WTC11 (cell line): ENCODE measurements around the gene MARCHF7. TPM values are rescaled to one million over a fixed set of nuclear protein-coding genes. Genes with fewer than 3 reads are reported as not detected.

Experiments
- ATAC-seq: fragments of 200-7000 bp; cut with Tn5 transposase; 2 replicates; pipeline ENCODE4 v1.10.0; 2021; ENCODE audit warnings: mild to moderate bottlenecking, moderate library complexity
- CTCF ChIA-PET: fragments of 300-600 bp; sonication (Branson Sonifier 250); formaldehyde crosslinking; loops from one replicate; lab custom pipeline; 2021; ENCODE audit warnings: antibody characterized with exemption; lab: Charles Lee
- POLR2A ChIA-PET: fragments of 350-600 bp; sonication (Branson Sonifier 250); formaldehyde crosslinking; loops from one replicate; lab custom pipeline; 2021; ENCODE audit warnings: antibody characterized with exemption; lab: Charles Lee
- DNase-seq: peaks from one replicate; pipeline ENCODE4 v3.0.0; 2021; ENCODE audit warnings: low spot score
- H3K27ac Mint-ChIP-seq: 2 replicates; pipeline ENCODE4 v1.8.0; 2021; ENCODE audit warnings: mixed read lengths
- H3K27me3 Mint-ChIP-seq: 2 replicates; pipeline ENCODE4 v1.8.0; 2021; ENCODE audit warnings: low read depth, mild to moderate bottlenecking, moderate library complexity, mixed read lengths
- H3K36me3 Mint-ChIP-seq: 2 replicates; pipeline ENCODE4 v1.8.0; 2021; ENCODE audit warnings: mixed read lengths
- H3K4me1 Mint-ChIP-seq: 2 replicates; pipeline ENCODE4 v1.8.0; 2022; ENCODE audit warnings: mixed read lengths
- H3K4me3 Mint-ChIP-seq: 2 replicates; pipeline ENCODE4 v1.8.0; 2021; ENCODE audit warnings: mild to moderate bottlenecking, moderate library complexity, mixed read lengths
- H3K9me3 Mint-ChIP-seq: 2 replicates; pipeline ENCODE4 v1.8.0; 2021; ENCODE audit warnings: mixed read lengths
- AFF4 ChIP-seq: sonication (generic); formaldehyde crosslinking; IDR thresholded peaks from 2 replicates; pipeline ENCODE4 v1.8.1; 2023; ENCODE audit warnings: mild to moderate bottlenecking, missing genetic modification reagents, borderline replicate concordance
- E2F5 ChIP-seq: sonication (generic); formaldehyde crosslinking; IDR thresholded peaks from 2 replicates; pipeline ENCODE4 v1.8.1; 2022; ENCODE audit warnings: mild to moderate bottlenecking, moderate library complexity, missing genetic modification reagents
- ETV6 ChIP-seq: sonication (generic); formaldehyde crosslinking; IDR thresholded peaks from 2 replicates; pipeline ENCODE4 v1.8.1; 2022; ENCODE audit warnings: mild to moderate bottlenecking, missing genetic modification reagents
- FOXK1 ChIP-seq: sonication (generic); formaldehyde crosslinking; IDR thresholded peaks from 2 replicates; pipeline ENCODE4 v1.8.0; 2022; ENCODE audit warnings: mild to moderate bottlenecking, moderate library complexity, missing genetic modification reagents
- GABPB1 ChIP-seq: sonication (generic); formaldehyde crosslinking; IDR thresholded peaks from 2 replicates; pipeline ENCODE4 v1.8.1; 2023; ENCODE audit warnings: mild to moderate bottlenecking, missing genetic modification reagents
- KAT7 ChIP-seq: sonication (generic); formaldehyde crosslinking; IDR thresholded peaks from 2 replicates; pipeline ENCODE4 v1.8.1; 2023; ENCODE audit warnings: missing genetic modification reagents, mild to moderate bottlenecking, borderline replicate concordance
- MXD4 ChIP-seq: fragments of 250-450 bp; sonication (Bioruptor Pico); IDR thresholded peaks from 2 replicates; pipeline ENCODE4 v1.8.0; 2021; ENCODE audit warnings: mild to moderate bottlenecking, moderate library complexity, borderline replicate concordance
- RORB ChIP-seq: fragments of 250-450 bp; sonication (Bioruptor Pico); IDR thresholded peaks from 2 replicates; pipeline ENCODE4 v1.9.0; 2021; ENCODE audit warnings: mild to moderate bottlenecking
- TCF7 ChIP-seq: sonication (generic); formaldehyde crosslinking; IDR thresholded peaks from 2 replicates; pipeline ENCODE4 v1.8.0; 2022; ENCODE audit warnings: mild to moderate bottlenecking, low read depth, missing genetic modification reagents, moderate library complexity
- TEAD1 ChIP-seq: sonication (generic); formaldehyde crosslinking; IDR thresholded peaks from 2 replicates; pipeline ENCODE4 v1.8.0; 2022; ENCODE audit warnings: mild to moderate bottlenecking, missing genetic modification reagents
- ZNF232 ChIP-seq: sonication (generic); formaldehyde crosslinking; IDR thresholded peaks from 2 replicates; pipeline ENCODE4 v1.8.0; 2022; ENCODE audit warnings: mild to moderate bottlenecking, missing genetic modification reagents
- ZNF281 ChIP-seq: sonication (generic); formaldehyde crosslinking; IDR thresholded peaks from 2 replicates; pipeline ENCODE4 v1.8.0; 2023; ENCODE audit warnings: mild to moderate bottlenecking, missing genetic modification reagents
- ZNF317 ChIP-seq: sonication (generic); formaldehyde crosslinking; IDR thresholded peaks from 2 replicates; pipeline ENCODE4 v1.8.1; 2023; ENCODE audit warnings: low read depth, mild to moderate bottlenecking, moderate library complexity, missing genetic modification reagents, borderline replicate concordance
- total RNA-seq: library from RNA; stranded (reverse); gene quantifications from 3 replicates; pipeline ENCODE4 v1.2.3, GENCODE V29; 2021
- TF ChIP-seq, protein P1 (sequence below): fragments of 200-600 bp; IDR thresholded peaks from 2 replicates; pipeline ENCODE4 v1.8.0; 2022; ENCODE audit warnings: antibody characterized with exemption
- TF ChIP-seq, protein P2 (sequence below): sonication (generic); formaldehyde crosslinking; IDR thresholded peaks from 2 replicates; pipeline ENCODE4 v1.8.1; 2022; ENCODE audit warnings: low read depth, missing genetic modification reagents, borderline replicate concordance
- TF ChIP-seq, protein P3 (sequence below): sonication (generic); formaldehyde crosslinking; IDR thresholded peaks from 2 replicates; pipeline ENCODE4 v1.8.0; 2023; ENCODE audit warnings: missing genetic modification reagents
- TF ChIP-seq, protein P4 (sequence below): sonication (generic); formaldehyde crosslinking; IDR thresholded peaks from 2 replicates; pipeline ENCODE4 v1.8.0; 2023; ENCODE audit warnings: missing genetic modification reagents, mild to moderate bottlenecking, borderline replicate concordance
- TF ChIP-seq, protein P5 (sequence below): sonication (generic); formaldehyde crosslinking; IDR thresholded peaks from 2 replicates; pipeline ENCODE4 v1.8.0; 2022; ENCODE audit warnings: mild to moderate bottlenecking, missing genetic modification reagents

The MARCHF7 gene
- total RNA-seq, 1 experiment from 2014 or later: 84.0 TPM

- H3K27ac Mint-ChIP-seq: no peak overlapping the region
- H3K9me3 Mint-ChIP-seq: no peaks in the 10 kb centered on the region
- TF ChIP-seq, protein P1, sequence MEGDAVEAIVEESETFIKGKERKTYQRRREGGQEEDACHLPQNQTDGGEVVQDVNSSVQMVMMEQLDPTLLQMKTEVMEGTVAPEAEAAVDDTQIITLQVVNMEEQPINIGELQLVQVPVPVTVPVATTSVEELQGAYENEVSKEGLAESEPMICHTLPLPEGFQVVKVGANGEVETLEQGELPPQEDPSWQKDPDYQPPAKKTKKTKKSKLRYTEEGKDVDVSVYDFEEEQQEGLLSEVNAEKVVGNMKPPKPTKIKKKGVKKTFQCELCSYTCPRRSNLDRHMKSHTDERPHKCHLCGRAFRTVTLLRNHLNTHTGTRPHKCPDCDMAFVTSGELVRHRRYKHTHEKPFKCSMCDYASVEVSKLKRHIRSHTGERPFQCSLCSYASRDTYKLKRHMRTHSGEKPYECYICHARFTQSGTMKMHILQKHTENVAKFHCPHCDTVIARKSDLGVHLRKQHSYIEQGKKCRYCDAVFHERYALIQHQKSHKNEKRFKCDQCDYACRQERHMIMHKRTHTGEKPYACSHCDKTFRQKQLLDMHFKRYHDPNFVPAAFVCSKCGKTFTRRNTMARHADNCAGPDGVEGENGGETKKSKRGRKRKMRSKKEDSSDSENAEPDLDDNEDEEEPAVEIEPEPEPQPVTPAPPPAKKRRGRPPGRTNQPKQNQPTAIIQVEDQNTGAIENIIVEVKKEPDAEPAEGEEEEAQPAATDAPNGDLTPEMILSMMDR: peak; percentile 25
- TF ChIP-seq ZNF317: no peak
- ATAC-seq (peak; percentile 96), DNase-seq (no peak)
- no peaks in the 10 kb centered on the region for H3K27me3 Mint-ChIP-seq
- peaks cover 45% of the 10 kb centered on the region for H3K36me3 Mint-ChIP-seq
- no peak overlapping the region for H3K4me3 Mint-ChIP-seq
- POLR2A ChIA-PET: interaction anchor here (1.0 kb wide), 1 partner anchor 43 kb away, joined by 6 read pairs; the partner anchor contains the start of gene MARCHF7
- CTCF ChIA-PET: interaction anchor here (0.5 to 1.6 kb wide), 29 partner anchors 9 to 553 kb away, joined by 3 to 14 read pairs (median 4); partner anchors contain the start of gene MARCHF7
- no peaks in the 10 kb centered on the region for H3K4me1 Mint-ChIP-seq
These were observed 43.5 kb downstream of the MARCHF7 start for GRCh38 chr2:159755788-159756187.

- no peaks in the 10 kb centered on the region for H3K9me3 Mint-ChIP-seq
- POLR2A ChIA-PET: no interaction called here
- H3K4me3 Mint-ChIP-seq: no peak overlapping the region
- peaks cover 39% of the 10 kb centered on the region for H3K36me3 Mint-ChIP-seq
- DNase-seq: no peak
- CTCF ChIA-PET: no interaction called here
- H3K4me1 Mint-ChIP-seq: no peaks in the 10 kb centered on the region
- no peak overlapping the region for H3K27ac Mint-ChIP-seq
- no peak for ATAC-seq
- no peaks in the 10 kb centered on the region for H3K27me3 Mint-ChIP-seq
- TF ChIP-seq TCF7: no peak
- TF ChIP-seq, protein P2, sequence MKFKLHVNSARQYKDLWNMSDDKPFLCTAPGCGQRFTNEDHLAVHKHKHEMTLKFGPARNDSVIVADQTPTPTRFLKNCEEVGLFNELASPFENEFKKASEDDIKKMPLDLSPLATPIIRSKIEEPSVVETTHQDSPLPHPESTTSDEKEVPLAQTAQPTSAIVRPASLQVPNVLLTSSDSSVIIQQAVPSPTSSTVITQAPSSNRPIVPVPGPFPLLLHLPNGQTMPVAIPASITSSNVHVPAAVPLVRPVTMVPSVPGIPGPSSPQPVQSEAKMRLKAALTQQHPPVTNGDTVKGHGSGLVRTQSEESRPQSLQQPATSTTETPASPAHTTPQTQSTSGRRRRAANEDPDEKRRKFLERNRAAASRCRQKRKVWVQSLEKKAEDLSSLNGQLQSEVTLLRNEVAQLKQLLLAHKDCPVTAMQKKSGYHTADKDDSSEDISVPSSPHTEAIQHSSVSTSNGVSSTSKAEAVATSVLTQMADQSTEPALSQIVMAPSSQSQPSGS (CRISPR knock-in tag): no peak
- TF ChIP-seq, protein P3, sequence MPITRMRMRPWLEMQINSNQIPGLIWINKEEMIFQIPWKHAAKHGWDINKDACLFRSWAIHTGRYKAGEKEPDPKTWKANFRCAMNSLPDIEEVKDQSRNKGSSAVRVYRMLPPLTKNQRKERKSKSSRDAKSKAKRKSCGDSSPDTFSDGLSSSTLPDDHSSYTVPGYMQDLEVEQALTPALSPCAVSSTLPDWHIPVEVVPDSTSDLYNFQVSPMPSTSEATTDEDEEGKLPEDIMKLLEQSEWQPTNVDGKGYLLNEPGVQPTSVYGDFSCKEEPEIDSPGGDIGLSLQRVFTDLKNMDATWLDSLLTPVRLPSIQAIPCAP (CRISPR knock-in tag): no peak
- TF ChIP-seq, protein P4, sequence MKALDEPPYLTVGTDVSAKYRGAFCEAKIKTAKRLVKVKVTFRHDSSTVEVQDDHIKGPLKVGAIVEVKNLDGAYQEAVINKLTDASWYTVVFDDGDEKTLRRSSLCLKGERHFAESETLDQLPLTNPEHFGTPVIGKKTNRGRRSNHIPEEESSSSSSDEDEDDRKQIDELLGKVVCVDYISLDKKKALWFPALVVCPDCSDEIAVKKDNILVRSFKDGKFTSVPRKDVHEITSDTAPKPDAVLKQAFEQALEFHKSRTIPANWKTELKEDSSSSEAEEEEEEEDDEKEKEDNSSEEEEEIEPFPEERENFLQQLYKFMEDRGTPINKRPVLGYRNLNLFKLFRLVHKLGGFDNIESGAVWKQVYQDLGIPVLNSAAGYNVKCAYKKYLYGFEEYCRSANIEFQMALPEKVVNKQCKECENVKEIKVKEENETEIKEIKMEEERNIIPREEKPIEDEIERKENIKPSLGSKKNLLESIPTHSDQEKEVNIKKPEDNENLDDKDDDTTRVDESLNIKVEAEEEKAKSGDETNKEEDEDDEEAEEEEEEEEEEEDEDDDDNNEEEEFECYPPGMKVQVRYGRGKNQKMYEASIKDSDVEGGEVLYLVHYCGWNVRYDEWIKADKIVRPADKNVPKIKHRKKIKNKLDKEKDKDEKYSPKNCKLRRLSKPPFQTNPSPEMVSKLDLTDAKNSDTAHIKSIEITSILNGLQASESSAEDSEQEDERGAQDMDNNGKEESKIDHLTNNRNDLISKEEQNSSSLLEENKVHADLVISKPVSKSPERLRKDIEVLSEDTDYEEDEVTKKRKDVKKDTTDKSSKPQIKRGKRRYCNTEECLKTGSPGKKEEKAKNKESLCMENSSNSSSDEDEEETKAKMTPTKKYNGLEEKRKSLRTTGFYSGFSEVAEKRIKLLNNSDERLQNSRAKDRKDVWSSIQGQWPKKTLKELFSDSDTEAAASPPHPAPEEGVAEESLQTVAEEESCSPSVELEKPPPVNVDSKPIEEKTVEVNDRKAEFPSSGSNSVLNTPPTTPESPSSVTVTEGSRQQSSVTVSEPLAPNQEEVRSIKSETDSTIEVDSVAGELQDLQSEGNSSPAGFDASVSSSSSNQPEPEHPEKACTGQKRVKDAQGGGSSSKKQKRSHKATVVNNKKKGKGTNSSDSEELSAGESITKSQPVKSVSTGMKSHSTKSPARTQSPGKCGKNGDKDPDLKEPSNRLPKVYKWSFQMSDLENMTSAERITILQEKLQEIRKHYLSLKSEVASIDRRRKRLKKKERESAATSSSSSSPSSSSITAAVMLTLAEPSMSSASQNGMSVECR (CRISPR knock-in tag): no peak
- TF ChIP-seq GABPB1 (CRISPR knock-in tag): no peak
- no peak for TF ChIP-seq MXD4 (CRISPR knock-in tag)
- TF ChIP-seq ZNF281: no peak
- no peak for TF ChIP-seq ZNF317
- no peak for TF ChIP-seq TEAD1 (CRISPR knock-in tag)
- no peak for TF ChIP-seq AFF4 (CRISPR knock-in tag)
- no peak for TF ChIP-seq FOXK1 (CRISPR knock-in tag)
- TF ChIP-seq, protein P5, sequence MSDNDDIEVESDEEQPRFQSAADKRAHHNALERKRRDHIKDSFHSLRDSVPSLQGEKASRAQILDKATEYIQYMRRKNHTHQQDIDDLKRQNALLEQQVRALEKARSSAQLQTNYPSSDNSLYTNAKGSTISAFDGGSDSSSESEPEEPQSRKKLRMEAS (CRISPR knock-in tag): no peak
- no peak for TF ChIP-seq KAT7 (CRISPR knock-in tag)
- no peak for TF ChIP-seq E2F5 (CRISPR knock-in tag)
- TF ChIP-seq ETV6 (CRISPR knock-in tag): no peak
- TF ChIP-seq RORB (CRISPR knock-in tag): no peak
- no peak for TF ChIP-seq ZNF232 (CRISPR knock-in tag)
These were observed 45.9 kb downstream of the MARCHF7 start for GRCh38 chr2:159758239-159758638.
